Renal pelvis (tissue), 4 donors: ENCODE measurements around the gene C1orf198. TPM values are rescaled to one million over a fixed set of nuclear protein-coding genes. Genes with fewer than 3 reads are reported as not detected.

Experiments used
- DNase-seq: peaks from one replicate; pipeline ENCODE4 v3.0.0-alpha.2; 2013
- polyA plus RNA-seq, 3 donors: library from polyadenylated mRNA; unstranded; fragments of 120-200 nt; gene quantifications; one replicate each; pipeline ENCODE4 v1.2.1, GENCODE V29; 2013; ENCODE audit not compliant: insufficient read length in 3 of 3

C1orf198 gene
- polyA plus RNA-seq, 3 donors, result 72.6 to 91.2 (median 83.6) TPM

DNA sequence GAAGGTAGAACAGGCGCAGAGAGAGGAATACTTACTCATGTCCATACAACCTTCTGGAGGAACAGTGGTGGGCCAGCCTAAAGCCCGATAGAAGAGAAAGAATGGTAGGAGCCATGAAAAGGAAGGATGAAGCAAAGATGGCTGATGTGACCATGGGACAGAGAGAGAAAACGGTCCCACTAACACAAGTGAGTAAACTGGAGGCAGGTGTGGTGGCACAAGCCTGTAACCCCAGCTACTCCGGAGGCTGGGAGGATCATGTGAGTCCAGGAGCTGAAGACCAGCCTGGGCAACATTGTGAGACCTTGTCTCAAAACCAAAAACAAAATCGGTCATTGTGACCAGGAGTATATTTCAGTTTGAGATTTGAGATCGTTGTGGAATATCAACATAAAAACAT lies 49.4 kb downstream of the C1orf198 start:
- DNase-seq, result no peak

DNA sequence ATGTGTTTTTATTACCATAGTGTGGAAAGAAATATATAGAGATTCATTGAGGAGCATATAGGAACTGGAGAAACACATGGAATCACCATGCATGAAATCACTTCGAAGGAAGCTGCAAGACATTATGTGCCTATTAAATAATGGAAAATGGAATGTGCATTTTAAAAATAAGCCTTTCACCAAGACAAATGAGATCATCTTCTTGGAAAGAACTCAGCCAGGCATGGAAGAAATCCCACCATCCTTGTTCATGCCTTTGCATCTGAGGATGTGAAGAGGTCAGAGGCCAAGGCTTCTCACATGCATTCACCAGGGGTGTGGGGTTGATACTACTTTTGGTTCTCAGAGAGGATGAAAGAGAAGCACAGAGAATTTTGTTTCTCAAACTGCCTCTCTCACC lies 50.0 kb downstream of the C1orf198 start:
- DNase-seq, result no peak

DNA sequence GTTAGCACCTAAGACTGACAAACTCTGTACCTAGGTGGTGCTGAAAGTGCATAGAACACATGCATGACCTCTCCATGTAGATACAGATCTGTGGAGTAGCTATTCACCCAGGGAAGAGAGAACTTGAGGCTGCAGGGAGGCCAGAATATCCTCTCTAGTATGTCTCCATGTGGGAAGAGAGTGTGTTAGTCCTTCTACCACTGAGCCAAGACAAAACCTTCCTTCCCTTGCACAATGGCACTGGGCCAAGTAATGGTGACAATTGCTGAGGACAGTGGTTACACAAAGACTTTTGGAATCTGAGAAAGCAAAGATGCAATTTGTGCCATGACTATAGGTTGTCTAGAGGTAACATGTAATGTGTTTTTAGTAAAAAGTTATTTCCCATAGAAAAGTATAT lies 52.3 kb downstream of the C1orf198 start:
- DNase-seq, result no peak

DNA sequence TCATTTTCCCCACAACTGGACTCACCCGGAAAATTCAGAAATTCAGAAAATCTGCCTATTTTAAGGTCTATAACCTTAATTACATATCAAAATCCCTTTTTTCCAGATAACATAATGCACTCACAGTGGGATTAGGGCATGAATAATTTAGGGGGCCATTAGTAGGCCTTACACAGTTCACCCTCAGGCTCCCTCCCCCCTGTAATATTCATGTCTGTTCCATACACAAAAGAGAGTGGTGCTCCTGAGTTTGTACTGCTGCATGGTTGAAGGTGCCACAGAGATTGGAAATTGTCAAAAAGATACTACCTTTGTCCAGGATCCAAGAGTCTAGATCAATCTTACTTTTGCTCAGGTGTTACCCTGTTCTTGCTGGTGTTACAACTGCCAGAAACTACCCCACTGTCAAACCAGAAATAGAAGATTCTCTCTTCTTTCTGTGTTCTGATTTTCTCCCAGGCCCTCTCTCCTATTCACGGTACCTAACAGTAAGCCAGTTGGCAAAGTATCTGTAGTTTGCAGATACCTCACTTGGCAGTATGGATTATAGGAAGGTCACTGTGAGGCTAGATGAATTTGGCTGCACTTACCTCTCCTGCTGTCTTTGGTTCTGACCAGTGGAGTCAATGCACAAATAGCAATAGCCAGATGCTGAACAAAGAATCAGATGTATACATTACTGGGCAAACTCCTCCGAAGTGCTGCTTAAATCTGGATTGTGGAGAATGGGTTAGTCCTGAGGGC lies 53.2 kb downstream of the C1orf198 start:
- no peak for DNase-seq

DNA sequence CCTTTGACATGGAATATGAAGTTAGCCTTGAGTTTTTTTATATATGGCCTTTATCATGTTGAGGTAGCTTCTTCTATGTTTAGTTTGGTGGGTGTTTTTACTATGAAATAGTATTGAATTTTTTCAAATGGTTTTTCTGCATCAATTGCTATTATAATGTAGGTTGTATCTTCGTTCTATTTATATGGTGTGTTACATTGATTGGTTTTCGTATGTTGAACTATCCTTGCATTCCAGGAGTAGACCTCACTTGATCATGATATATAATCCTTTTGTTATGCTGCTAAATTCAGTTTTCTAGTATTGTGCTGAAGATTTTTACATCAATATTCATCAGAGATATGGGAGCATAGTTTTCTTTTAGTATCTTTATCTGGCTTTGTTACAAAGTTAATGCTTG lies 55.8 kb downstream of the C1orf198 start:
- DNase-seq, result no peak

DNA sequence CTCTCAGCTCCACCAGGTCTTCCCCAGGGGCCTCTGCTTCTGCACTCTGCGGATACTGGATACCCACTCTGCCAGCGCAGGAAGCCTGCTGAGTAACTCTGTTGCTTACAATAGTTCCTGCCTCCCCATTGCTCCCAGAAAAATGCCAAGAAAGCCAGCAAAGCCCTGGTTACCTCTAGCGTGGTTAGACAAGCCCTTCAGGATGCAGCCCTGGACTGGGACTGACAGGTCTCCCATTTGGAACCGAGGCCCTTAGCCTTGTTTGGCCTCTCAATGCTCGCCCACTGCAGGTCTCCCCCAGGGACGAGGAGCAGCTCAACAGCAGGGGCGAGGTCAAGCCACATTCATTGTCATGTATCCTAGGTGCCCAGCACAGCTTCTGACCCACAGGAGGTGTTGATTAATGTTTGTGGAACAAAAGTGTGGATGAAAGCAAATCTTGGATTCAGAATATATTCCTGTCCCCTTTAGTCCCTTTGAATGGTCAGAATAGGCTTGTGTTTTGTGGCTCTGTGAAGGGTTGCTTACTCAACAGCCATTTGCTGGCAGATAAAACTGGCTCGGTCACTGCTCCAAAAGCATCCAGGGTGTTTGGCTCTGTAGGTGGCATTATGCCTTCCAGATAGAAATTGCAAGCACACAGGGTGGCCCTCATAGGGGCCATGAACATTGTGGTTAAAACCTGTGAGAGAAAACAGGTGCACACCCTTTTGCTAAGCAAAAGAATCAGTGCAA lies 58.9 kb downstream of the C1orf198 start:
- DNase-seq, result no peak

DNA sequence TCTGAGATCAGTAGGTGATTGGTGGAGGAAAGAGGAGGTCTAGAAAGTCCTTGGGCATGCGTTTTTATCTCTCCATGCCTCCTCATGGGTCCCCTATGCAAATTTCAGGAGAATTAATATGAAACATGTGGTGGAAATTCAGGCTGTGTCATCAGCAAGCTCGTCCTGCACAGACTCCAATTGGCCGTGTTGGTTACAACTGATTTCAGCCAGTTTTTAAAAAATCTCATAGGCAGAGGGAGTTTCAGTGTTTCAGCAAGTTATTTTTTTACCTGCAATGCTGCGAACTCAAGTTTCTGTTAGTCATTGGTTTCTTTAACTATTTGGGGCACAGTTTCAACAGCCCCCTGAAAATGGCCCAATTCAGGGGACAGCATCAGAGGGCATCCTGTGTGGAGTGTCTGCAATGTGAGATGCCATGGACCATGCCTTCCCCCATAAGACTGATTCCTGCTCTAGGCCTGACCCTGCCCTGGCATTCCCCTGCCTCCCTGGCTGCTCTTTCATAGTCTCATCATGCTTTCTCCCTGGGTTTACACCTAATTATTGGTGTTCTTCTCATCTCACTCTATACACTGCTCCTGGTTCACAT lies 59.9 kb downstream of the C1orf198 start:
- DNase-seq, result no peak

DNA sequence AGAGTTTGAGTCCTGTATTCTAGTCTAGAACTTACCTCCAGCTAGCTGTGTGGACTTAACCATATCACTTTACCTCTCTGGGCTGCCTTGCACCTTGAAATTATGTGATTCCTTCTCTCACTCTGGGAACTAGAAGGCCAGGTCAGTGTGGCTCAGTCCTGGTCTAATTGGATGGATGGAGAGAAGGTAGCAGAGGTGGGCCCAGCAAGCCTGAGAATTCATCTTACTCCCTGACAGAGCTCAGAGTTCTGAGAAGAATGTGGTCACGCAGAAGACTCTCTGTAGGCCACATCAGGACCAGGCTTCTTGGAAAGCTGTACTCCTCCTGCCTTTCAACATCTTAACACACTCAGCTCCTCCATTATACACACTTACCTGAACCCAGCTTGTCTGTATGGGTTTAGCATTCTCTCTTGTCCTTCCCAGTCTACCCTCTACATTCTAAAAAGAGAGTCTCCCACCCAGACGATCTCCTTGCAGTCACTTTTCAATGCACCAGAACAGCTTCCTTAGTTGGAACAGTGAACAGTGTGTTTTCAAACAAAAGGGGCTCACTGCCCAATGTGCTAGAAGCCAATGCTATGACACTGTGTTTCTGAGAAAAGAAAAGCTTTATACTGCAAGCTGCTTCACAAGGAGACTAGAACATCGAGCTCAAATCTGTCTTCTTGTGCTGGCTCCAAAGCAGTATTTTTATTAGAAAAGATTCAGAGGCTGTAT lies 60.6 kb downstream of the C1orf198 start:
- no peak for DNase-seq

DNA sequence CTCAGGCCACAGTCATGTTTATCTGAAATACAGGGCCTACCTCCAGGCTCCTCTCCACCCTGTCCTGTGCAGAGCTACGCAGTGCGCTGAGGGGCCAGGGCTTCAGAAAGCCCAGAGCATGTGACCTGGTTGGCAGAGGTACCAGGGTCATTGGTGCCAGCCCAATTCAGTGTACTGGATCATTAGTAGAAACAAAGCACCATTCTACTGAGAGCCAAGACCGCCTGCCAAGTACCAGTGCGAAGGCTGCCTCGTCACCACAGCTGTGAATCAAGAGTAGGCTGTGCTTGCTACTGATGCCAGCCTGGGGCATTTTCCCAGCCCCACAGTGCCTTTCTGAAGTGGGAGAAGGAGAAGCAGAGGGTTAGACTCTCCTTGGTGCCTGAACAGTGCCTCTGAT lies 61.3 kb downstream of the C1orf198 start:
- DNase-seq, result no peak

DNA sequence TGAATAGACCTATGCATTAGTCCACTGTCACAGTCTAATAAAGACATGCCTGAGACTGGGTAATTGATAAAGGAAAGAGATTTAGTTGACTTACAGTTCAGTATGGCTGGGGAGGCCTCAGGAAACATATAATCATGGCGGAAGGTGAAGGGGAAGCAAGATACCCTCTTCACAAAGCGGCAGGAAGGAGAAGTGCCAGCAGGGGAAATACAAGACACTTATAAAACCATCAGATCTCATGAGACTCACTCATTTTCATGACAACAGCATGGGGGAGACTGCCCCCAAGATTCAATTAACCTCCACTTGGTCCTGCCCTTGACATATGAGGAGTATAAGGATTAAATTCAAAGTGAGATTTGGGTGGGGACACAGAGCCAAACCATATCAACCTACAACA lies 61.8 kb downstream of the C1orf198 start:
- DNase-seq, result no peak

DNA sequence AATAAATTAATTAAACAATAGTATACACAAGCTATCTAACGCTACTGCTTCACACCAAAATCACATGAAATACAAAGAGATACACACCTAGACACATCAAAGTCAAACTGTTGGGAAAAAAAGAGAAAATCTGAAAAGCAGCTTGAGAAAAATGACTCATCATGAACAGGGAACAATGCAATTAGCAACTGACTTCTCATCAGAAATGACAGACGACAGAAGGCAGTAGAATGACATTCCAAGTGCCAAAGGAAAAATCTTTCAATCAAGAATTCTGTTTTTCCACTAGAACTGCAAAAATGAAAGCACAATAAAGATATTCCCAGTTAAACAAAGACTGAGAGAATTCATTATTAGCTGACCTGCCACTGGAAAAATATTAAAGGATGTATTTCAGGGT lies 63.9 kb downstream of the C1orf198 start:
- DNase-seq, result no peak

DNA sequence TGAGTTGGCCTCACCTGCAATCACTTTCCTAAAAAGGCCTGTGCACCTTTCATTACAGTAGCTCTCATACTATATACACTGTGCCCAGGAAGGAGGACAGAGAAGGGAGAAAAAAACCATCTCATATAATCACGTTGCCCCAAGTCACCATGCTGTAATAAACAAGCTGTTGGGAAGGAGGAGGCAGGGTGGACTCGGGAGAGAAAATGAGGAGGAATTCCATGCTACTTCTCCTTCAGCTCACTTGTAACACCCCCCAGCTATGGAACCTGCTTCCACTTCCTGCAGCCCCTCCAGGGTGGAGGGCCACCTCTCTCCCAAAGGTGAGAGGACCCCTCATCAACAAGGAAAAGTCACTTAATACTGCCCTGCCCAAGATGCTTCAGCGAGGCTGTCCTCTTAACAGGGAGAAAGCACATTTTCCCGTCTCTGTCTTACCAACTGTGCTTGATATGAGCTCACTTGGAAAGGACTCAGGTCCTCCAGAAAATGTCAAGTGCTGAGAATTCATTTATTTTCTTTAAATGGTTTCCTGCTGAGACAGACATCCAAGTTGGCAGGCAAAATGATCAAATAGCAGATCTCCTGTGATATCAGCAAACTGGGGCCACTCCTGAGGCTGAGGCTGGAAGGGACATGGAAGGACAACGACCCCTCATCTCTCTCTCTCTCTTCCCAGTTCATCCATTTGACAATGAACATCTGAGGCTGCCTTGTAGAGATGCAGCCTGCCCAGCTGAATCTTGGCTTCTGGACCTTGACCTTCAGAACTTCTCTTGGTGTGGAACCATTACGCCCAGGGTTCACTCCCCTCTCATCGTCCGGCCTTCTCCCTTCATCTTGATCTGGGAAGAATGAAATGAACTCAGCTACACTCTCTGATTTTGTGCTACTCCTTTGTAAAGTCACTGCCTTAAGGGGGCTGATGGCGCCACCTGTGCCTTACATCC lies 67.2 kb downstream of the C1orf198 start:
- DNase-seq, result no peak

DNA sequence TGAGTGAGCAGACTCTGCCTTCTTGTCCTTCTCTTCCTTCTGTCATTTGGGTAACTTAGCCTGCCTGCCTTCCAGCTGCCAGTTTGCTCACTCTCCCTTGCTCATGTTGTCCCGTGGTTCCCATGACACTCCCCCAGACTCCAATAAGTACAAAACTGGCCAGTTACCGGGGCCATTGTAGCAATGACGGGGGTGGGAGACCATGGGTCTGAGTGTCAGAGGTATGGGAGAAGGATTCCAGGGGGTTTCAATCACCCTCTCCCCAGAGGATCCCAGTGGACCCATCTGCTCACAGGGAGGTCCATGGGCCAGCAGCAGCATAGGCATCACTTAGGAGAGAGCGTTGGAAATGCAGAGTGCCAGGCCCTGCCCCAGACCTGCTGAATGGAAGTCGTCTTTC lies 69.8 kb downstream of the C1orf198 start:
- DNase-seq, result no peak

DNA sequence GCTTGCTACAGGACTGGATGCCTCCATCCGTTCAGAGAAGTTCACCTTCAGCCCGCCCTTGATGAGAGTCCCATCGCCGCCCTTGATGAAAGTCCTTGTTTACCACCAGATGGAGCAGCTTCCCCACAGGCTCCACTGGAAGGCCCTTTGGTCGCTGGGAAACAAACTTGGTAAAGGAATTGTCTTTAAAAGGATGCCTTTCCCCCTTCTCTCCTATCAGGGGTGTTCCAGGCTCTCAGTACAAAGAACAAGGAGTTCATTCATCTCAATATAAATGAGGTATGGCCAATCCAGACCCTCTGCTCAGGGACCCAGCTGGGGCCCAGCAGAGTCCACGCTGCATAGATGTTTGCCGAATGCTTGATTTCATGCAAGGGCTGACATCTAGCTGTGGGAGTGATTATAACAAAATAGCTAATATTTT lies 70.4 kb downstream of the C1orf198 start:
- DNase-seq, result peak; percentile 60

DNA sequence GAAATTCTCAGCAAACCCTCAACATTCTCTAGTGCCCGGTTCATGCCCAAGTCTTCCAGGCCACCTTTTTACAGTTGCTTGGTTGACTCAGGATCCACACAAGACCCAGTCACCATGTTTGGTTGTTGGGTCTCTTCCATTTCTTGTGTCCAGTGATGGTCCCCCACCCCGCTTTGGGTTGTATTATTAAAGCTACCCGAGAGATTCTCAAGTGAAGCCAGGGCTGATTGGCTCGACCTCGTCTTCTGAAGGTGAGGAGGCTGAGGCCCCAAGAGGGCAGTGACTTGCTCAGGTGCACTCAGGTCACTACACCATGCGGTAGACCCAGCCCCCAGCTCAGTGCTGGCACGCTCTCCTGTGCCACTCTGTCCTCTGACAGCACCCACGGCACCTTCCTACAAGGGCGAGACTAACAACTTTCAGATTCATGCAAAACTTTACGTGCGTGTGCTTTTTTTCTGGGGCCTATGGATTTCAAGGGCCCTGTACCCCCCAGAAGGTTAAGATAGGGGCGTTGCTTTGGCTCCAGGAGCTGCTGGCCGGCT lies 70.9 kb downstream of the C1orf198 start:
- no peak for DNase-seq

DNA sequence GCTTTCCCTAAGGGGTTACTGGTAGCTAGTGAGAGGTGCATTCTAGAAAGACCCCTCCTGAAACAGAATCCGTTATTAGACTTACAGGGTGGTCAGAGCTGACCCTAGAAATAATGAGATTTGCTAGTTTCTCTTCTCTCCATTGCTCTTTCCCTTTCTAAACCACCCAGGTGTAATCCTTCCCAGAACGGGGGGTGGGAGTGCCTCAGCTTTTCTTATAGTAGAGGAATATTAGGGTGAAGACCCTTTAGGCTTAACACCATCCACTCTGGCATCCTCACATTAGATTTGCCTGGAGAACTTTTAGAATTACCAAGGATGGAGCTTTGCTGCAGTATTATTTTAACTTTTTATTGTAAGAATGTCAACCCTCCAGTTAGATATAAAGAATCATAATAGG lies 71.7 kb downstream of the C1orf198 start:
- no peak for DNase-seq

DNA sequence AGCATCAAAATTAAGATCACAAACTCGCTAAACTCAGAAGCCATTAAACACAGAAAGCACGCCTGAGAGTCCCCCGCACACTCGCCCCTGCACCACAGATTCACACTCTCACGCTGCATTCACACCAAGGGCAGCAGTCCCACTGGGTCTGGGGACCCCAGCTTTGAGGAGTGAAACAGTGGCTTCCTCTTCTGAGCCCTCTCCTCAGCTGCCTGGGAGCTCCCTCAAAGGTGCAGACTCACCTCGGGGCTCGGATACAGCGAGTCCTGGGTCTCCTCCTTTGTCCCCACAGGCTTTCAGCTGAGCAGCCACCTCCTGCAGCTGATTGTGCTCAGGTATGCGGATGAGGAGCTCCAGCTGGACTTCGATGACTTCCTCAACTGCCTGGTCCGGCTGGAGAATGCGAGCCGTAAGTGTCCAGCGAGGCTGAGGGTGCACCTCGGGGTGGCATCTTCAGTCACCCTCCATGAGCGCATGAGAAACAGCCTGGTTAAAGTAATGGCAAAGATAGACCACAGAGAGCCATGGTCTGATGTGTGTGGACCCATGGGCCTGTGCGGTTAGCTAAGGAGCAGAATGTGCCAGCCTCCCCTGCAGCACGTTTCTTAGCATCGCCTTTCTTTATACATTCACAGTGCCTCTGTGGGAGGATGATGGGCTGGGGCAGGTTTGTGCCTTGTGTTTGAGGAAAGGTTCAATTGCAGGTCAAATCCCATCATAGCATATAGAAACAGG lies 73.3 kb downstream of the C1orf198 start:
- no peak for DNase-seq

DNA sequence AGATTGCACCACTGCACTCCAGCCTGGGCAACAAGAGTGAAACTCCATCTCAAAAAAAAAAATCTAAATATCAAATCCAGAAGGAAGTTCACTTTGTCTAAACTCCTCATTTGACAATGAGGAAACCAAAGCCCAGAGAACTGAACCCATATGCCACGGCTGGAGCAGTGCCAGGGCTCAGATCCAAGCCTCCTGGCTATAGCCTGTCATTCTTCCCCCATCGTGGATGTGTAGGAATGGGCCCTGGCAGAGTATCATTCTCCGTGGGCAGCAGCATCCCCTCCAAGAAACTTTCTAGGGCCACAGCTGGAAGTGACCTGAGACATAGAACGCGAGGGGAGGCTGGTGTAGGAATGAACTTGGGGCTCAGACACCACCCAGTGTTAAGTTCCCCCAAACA lies 73.9 kb downstream of the C1orf198 start:
- no peak for DNase-seq

DNA sequence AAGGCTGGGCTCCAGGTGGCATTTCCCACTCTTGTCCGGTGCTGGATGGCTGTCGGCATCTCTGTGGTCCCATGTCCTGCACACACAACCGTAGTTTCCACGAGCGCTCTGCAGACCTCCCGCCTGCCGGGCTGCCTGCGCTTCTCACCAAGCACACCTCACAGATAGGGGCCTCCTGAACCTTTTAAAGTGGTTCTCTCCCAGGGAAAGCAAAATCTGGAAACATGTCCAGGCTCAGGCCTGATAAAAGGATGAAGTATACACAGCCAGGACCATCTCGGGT lies 74.9 kb downstream of the C1orf198 start:
- DNase-seq, result no peak

DNA sequence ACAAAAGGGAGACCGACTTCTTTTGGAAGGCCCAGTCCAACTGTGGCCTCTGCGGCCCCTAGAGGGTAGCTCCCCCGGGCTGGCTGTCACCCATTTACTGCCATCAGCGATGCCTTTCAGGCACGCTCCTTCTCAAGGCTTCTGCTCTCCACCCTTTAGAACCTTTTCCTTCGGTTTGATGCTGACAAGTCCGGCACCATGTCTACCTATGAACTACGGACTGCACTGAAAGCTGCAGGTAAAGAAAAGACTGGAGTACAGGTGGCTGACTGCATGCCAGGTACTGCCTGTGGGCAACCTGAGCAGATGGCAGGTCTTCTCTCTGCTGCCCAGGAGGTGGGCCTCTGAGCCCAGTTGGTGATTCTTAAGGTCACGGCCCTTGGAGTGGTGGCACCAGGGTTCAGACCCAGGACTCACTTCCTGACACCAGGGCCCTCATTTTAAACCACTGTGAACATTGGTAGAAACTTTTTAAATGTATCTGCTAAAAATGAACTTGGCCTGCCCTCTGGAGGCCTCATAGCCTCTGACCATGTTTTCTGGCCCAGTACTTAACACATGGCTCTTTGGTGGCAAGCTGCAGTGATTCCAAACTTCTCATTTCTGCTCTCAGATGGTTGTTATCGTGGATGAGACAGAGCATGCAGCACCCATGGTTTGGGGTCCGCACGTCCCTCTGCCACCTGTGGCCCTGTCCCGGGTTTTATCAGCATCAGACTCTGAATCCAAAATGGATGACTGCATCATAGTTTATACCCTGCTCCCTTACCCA lies 75.4 kb downstream of the C1orf198 start:
- no peak for DNase-seq
